ENCODE measurements around the gene SLC44A4. TPM values are rescaled to one million over a fixed set of nuclear protein-coding genes. Genes with fewer than 3 reads are reported as not detected.

SLC44A4 gene
- total RNA-seq, 1 donor from 2014 or later = 26.1 TPM

GRCh38 chr6:31899882-31900722 lies 21.3 kb upstream of the SLC44A4 start:
- H3K27me3 ChIP-seq (ENCODE audit: control insufficient read depth, insufficient read depth, low read length) = no peaks in the 10 kb centered on the region
- TF ChIP-seq CTCF (IDR thresholded peaks at IDR 0.05; ENCODE audit: insufficient read depth, low read length, poor library complexity, severe bottlenecking) = no peak
- no peak for DNase-seq (ENCODE audit: low read depth)
- H3K36me3 ChIP-seq (ENCODE audit: control insufficient read depth, insufficient read depth, low read length) = no peaks in the 10 kb centered on the region
- H3K4me3 ChIP-seq (ENCODE audit: low read depth, low read length) = no peak overlapping the region

- no peak for TF ChIP-seq CTCF (IDR thresholded peaks at IDR 0.05; ENCODE audit: insufficient read depth, low read length, poor library complexity, severe bottlenecking)
- no peaks in the 10 kb centered on the region for H3K36me3 ChIP-seq (ENCODE audit: control insufficient read depth, insufficient read depth, low read length)
- no peak overlapping the region for H3K4me3 ChIP-seq (ENCODE audit: low read depth, low read length)
- no peak for DNase-seq (ENCODE audit: low read depth)
- H3K27me3 ChIP-seq (ENCODE audit: control insufficient read depth, insufficient read depth, low read length) = no peaks in the 10 kb centered on the region
Observed at GRCh38 chr6:31899215-31899614, 20.4 kb upstream of the SLC44A4 start.

- H3K4me3 ChIP-seq (ENCODE audit: low read depth, low read length) = peak overlapping the region; percentile 83
- TF ChIP-seq CTCF (IDR thresholded peaks at IDR 0.05; ENCODE audit: insufficient read depth, low read length, poor library complexity, severe bottlenecking) = peak; percentile 10
- no peak for DNase-seq (ENCODE audit: low read depth)
- no peaks in the 10 kb centered on the region for H3K27me3 ChIP-seq (ENCODE audit: control insufficient read depth, insufficient read depth, low read length)
- no peaks in the 10 kb centered on the region for H3K36me3 ChIP-seq (ENCODE audit: control insufficient read depth, insufficient read depth, low read length)
Observed at GRCh38 chr6:31898383-31899011, 19.7 kb upstream of the SLC44A4 start.

GRCh38 chr6:31897612-31898382 lies 19.0 kb upstream of the SLC44A4 start, which contains the start of gene EHMT2:
EHMT2 (minus strand) TSS chr6:31897698; CDS start chr6:31897677, 21 bp downstream.
- Histone ChIP-seq H3K27me3 (ENCODE audit: control insufficient read depth, insufficient read depth, low read length) (no peaks in the 10 kb centered on the region), H3K36me3 (ENCODE audit: control insufficient read depth, insufficient read depth, low read length) (no peaks in the 10 kb centered on the region), H3K4me3 (ENCODE audit: low read depth, low read length) (peak within 1 kb of the TSS; percentile 83)
- no peak for TF ChIP-seq CTCF (IDR thresholded peaks at IDR 0.05; ENCODE audit: insufficient read depth, low read length, poor library complexity, severe bottlenecking)
- no peak for DNase-seq (ENCODE audit: low read depth)

- DNase-seq (ENCODE audit: low read depth) = no peak
Observed at GRCh38 chr6:31896856-31897611, 18.2 kb upstream of the SLC44A4 start.

More at GRCh38 chr6:31896856-31897611, 18.2 kb upstream of the SLC44A4 start:
- no peaks in the 10 kb centered on the region for H3K27me3 ChIP-seq (ENCODE audit: control insufficient read depth, insufficient read depth, low read length)
- TF ChIP-seq CTCF (IDR thresholded peaks at IDR 0.05; ENCODE audit: insufficient read depth, low read length, poor library complexity, severe bottlenecking) = no peak
- peaks cover 1% of the 10 kb centered on the region for H3K36me3 ChIP-seq (ENCODE audit: control insufficient read depth, insufficient read depth, low read length)
- peak overlapping the region; percentile 83 for H3K4me3 ChIP-seq (ENCODE audit: low read depth, low read length)

All from kidney epithelial cell (primary cell).